Measurements from ENCODE around the gene RAP1B. TPM values are rescaled to one million over a fixed set of nuclear protein-coding genes. Genes with fewer than 3 reads are reported as not detected.

The RAP1B gene
- total and polyA plus RNA-seq, 2 experiments from 2014 or later: 275 to 353 TPM

- no peaks in the 10 kb centered on the region for H3K36me3 ChIP-seq (ENCODE audit: low read depth)
- no peak overlapping the region for H3K4me3 ChIP-seq
- no peaks in the 10 kb centered on the region for H4K20me1 ChIP-seq (ENCODE audit: insufficient read depth)
- H3K27me3 ChIP-seq (replicated peaks; ENCODE audit: insufficient read depth): no peaks in the 10 kb centered on the region
- TF ChIP-seq EZH2 (IDR thresholded peaks at IDR 0.05; ENCODE audit: insufficient read depth, poor library complexity, severe bottlenecking) (no peak), EZH2phosphoT487 (IDR thresholded peaks at IDR 0.05; ENCODE audit: insufficient read depth, low read depth) (no peak)
- H3K79me2 ChIP-seq (ENCODE audit: insufficient read depth): no peaks in the 10 kb centered on the region
- no peaks in the 10 kb centered on the region for H3K4me1 ChIP-seq (ENCODE audit: insufficient read depth)
- H3F3A ChIP-seq (ENCODE audit: insufficient read depth): no peaks in the 10 kb centered on the region
- no peak overlapping the region for H3K27ac ChIP-seq
- DNase-seq: no peak
- H2AFZ ChIP-seq: peak overlapping the region; percentile 21; the same call in 1 of the 2 replicates
- in situ Hi-C loops (cut with MboI): no loop called here
- H3K9me3 ChIP-seq (ENCODE audit: low read depth): no peaks in the 10 kb centered on the region
- H3K4me2 ChIP-seq (ENCODE audit: unreplicated experiment): no peak overlapping the region
- H3K9me2 ChIP-seq (ENCODE audit: insufficient read depth): no peaks in the 10 kb centered on the region
- 43 to 44% methylated on average over 1 of the region's 1 CpG for WGBS, 2 experiments (ENCODE audit: low coverage in 1 of 2, low lambda C conversion rate in 2 of 2, missing lambda C conversion rate in 2 of 2)
- no peak overlapping the region for H3K9ac ChIP-seq
Observed at GRCh38 chr12:68601767-68602166, 8.9 kb upstream of the RAP1B start.

GRCh38 chr12:68602720-68603119, 8.0 kb upstream of the RAP1B start:
- H3K9ac ChIP-seq: no peak overlapping the region
- H3K9me2 ChIP-seq (ENCODE audit: insufficient read depth): no peaks in the 10 kb centered on the region
- H3K27ac ChIP-seq: no peak overlapping the region
- no peaks in the 10 kb centered on the region for H4K20me1 ChIP-seq (ENCODE audit: insufficient read depth)
- no peaks in the 10 kb centered on the region for H3F3A ChIP-seq (ENCODE audit: insufficient read depth)
- no peak for TF ChIP-seq EZH2phosphoT487 (IDR thresholded peaks at IDR 0.05; ENCODE audit: insufficient read depth, low read depth)
- no peak for TF ChIP-seq EZH2 (IDR thresholded peaks at IDR 0.05; ENCODE audit: insufficient read depth, poor library complexity, severe bottlenecking)
- H3K79me2 ChIP-seq (ENCODE audit: insufficient read depth): no peaks in the 10 kb centered on the region
- no peaks in the 10 kb centered on the region for H3K4me1 ChIP-seq (ENCODE audit: insufficient read depth)
- H3K4me2 ChIP-seq (ENCODE audit: unreplicated experiment): no peak overlapping the region
- H3K27me3 ChIP-seq (replicated peaks; ENCODE audit: insufficient read depth): no peaks in the 10 kb centered on the region
- H2AFZ ChIP-seq: no peak overlapping the region
- no peaks in the 10 kb centered on the region for H3K36me3 ChIP-seq (ENCODE audit: low read depth)
- WGBS, 2 experiments (ENCODE audit: low coverage in 1 of 2, low lambda C conversion rate in 2 of 2, missing lambda C conversion rate in 2 of 2): 82 to 83% methylated on average over 6 of the region's 6 CpGs
- in situ Hi-C loops (cut with MboI): no loop called here
- no peak for DNase-seq
- H3K4me3 ChIP-seq: no peak overlapping the region
- H3K9me3 ChIP-seq (ENCODE audit: low read depth): no peaks in the 10 kb centered on the region

- Histone ChIP-seq H3K4me3 (no peak overlapping the region), H3K27me3 (replicated peaks; ENCODE audit: insufficient read depth) (no peaks in the 10 kb centered on the region), H3K9me2 (ENCODE audit: insufficient read depth) (no peaks in the 10 kb centered on the region), H3K4me2 (ENCODE audit: unreplicated experiment) (no peak overlapping the region), H3K79me2 (ENCODE audit: insufficient read depth) (peaks cover 20% of the 10 kb centered on the region), H3K9ac (no peak overlapping the region), H3K36me3 (ENCODE audit: low read depth) (no peaks in the 10 kb centered on the region), H3K27ac (no peak overlapping the region), H2AFZ (no peak overlapping the region), H3K9me3 (ENCODE audit: low read depth) (no peaks in the 10 kb centered on the region), H4K20me1 (ENCODE audit: insufficient read depth) (no peaks in the 10 kb centered on the region; the same call in 1 of the 2 replicates), H3F3A (ENCODE audit: insufficient read depth) (peaks cover 26% of the 10 kb centered on the region), H3K4me1 (ENCODE audit: insufficient read depth) (peaks cover 9% of the 10 kb centered on the region; the same call in 1 of the 2 replicates)
- 57 to 60% methylated on average over 2 of the region's 2 CpGs for WGBS, 2 experiments (ENCODE audit: low coverage in 1 of 2, low lambda C conversion rate in 2 of 2, missing lambda C conversion rate in 2 of 2)
- TF ChIP-seq EZH2phosphoT487 (IDR thresholded peaks at IDR 0.05; ENCODE audit: insufficient read depth, low read depth) (no peak), EZH2 (IDR thresholded peaks at IDR 0.05; ENCODE audit: insufficient read depth, poor library complexity, severe bottlenecking) (no peak)
- in situ Hi-C loops (cut with MboI): no loop called here
- no peak for DNase-seq
Observed at GRCh38 chr12:68608191-68608590, 2.5 kb upstream of the RAP1B start.

- Histone ChIP-seq H2AFZ (peak overlapping the region; percentile 99), H4K20me1 (ENCODE audit: insufficient read depth) (peaks cover 5% of the 10 kb centered on the region; the same call in 1 of the 2 replicates), H3K27ac (peak overlapping the region; percentile 93), H3K9ac (peak overlapping the region; percentile 91), H3K27me3 (replicated peaks; ENCODE audit: insufficient read depth) (no peaks in the 10 kb centered on the region), H3K9me2 (ENCODE audit: insufficient read depth) (no peaks in the 10 kb centered on the region), H3K4me1 (ENCODE audit: insufficient read depth) (peaks cover 26% of the 10 kb centered on the region), H3K36me3 (ENCODE audit: low read depth) (no peaks in the 10 kb centered on the region), H3K4me3 (peak overlapping the region; percentile 94), H3K79me2 (ENCODE audit: insufficient read depth) (peaks cover 38% of the 10 kb centered on the region), H3K4me2 (ENCODE audit: unreplicated experiment) (peak overlapping the region; percentile 100), H3K9me3 (ENCODE audit: low read depth) (no peaks in the 10 kb centered on the region), H3F3A (ENCODE audit: insufficient read depth) (peaks cover 38% of the 10 kb centered on the region)
- in situ Hi-C loops (cut with MboI): no loop called here
- TF ChIP-seq EZH2 (IDR thresholded peaks at IDR 0.05; ENCODE audit: insufficient read depth, poor library complexity, severe bottlenecking) (no peak), EZH2phosphoT487 (IDR thresholded peaks at IDR 0.05; ENCODE audit: insufficient read depth, low read depth) (no peak)
- peak; percentile 63 for DNase-seq
- 0 to 1% methylated on average over 11 of the region's 11 CpGs for WGBS, 2 experiments (ENCODE audit: low coverage in 1 of 2, low lambda C conversion rate in 2 of 2, missing lambda C conversion rate in 2 of 2)
Observed at GRCh38 chr12:68609998-68610369, 715 bp upstream of the RAP1B start.
